ENCODE data around the gene VPS37B. TPM values are rescaled to one million over a fixed set of nuclear protein-coding genes. Genes with fewer than 3 reads are reported as not detected.

The VPS37B gene
- total and polyA plus RNA-seq, 5 donors: 17.9 to 22.2 (median 19.3) TPM

GRCh38 chr12:122856999-122857671 is 38.8 kb downstream of the VPS37B start:
- no peak for ATAC-seq
- 85% methylated on average over 24 of the region's 24 CpGs for WGBS
- peaks cover 8% of the 10 kb centered on the region for H3K4me1 ChIP-seq (ENCODE audit: control insufficient read depth, insufficient read depth, low read length)
- no peak overlapping the region for H3K27ac ChIP-seq (ENCODE audit: low read length)
- H3K4me3 ChIP-seq (ENCODE audit: low read length): no peak overlapping the region
- no peak for DNase-seq
- no peaks in the 10 kb centered on the region for H3K9me3 ChIP-seq (ENCODE audit: control insufficient read depth, low read length)
- intact Hi-C loops (cut with DNase I): no loop called here
- H3K27me3 ChIP-seq (ENCODE audit: control insufficient read depth, insufficient read depth): no peaks in the 10 kb centered on the region

GRCh38 chr12:122855928-122856831 is 39.7 kb downstream of the VPS37B start:
- DNase-seq (peak in 2 of 3 donors; percentile 34 to 54), ATAC-seq (no peak)
- Histone ChIP-seq H3K9me3 (ENCODE audit: control insufficient read depth, low read length) (no peaks in the 10 kb centered on the region), H3K4me1 (ENCODE audit: control insufficient read depth, insufficient read depth, low read length) (peaks cover 10% of the 10 kb centered on the region), H3K27me3 (ENCODE audit: control insufficient read depth, insufficient read depth) (no peaks in the 10 kb centered on the region), H3K4me3 (ENCODE audit: low read length) (no peak overlapping the region), H3K27ac (ENCODE audit: low read length) (no peak overlapping the region)
- WGBS: 93% methylated on average over 40 of the region's 40 CpGs
- intact Hi-C loops (cut with DNase I): no loop called here

DNA sequence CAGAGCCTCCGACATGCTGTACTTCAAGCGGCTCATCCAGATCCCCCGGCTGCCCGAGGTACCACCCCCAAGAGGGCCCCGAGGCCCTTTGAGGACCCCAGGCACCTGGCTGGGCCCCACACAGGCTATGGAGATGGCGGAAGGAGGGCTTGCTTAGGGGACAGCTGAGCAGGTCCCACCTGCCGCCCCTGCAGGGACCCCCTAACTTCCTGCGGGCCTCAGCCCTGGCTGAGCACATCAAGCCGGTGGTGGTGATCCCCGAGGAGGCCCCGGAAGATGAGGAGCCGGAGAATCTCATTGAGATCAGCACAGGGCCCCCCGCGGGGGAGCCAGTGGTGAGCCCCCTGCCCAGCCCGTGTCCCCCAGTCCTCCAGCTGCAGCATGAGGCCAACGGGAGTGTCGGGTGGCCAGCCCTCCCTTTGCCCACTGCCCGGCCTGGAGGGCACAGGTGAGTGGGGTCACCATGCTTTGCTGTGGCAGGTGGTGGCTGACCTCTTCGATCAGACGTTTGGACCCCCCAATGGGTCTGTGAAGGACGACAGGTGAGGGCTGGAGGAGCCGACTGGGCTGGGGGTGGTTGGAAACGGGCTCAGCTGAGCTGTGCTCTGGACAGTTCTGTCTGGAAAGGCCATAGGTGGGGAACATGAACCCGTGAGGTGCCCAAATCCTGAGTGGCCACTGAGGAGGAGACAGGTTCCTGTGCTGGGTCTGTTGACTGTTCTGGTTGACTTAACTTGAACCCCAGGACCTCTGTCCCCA is 40.7 kb downstream of the VPS37B start:
- Histone ChIP-seq H3K27ac (ENCODE audit: low read length) (no peak overlapping the region), H3K4me3 (ENCODE audit: low read length) (no peak overlapping the region), H3K4me1 (ENCODE audit: control insufficient read depth, insufficient read depth, low read length) (peaks cover 10% of the 10 kb centered on the region), H3K9me3 (ENCODE audit: control insufficient read depth, low read length) (no peaks in the 10 kb centered on the region), H3K27me3 (ENCODE audit: control insufficient read depth, insufficient read depth) (no peaks in the 10 kb centered on the region)
- intact Hi-C loops (cut with DNase I): no loop called here
- ATAC-seq: no peak
- 92% methylated on average over 24 of the region's 24 CpGs for WGBS
- DNase-seq: peak in 2 of 3 donors; percentile 31 to 40

DNA sequence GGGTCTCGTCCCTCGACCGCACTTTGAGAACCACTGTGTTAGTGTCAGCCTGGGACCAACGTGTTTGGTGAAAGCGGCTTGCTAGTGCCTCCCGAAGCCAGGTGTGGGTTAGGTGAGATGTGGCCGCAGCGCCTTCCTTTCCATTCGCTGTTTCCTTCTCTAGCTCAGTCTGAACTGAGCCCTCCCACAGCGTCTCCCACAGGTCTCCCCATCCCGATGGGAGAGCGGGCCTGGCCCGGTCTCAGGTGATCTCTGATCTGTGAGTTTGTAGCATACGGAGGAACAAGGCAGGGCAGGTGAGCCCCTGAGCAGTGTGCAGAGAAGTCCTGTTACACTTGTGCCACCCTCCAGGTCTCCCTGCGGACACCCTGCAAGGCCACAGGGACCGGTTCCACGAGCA is 41.4 kb downstream of the VPS37B start:
- no peak overlapping the region for H3K4me3 ChIP-seq (ENCODE audit: low read length)
- H3K9me3 ChIP-seq (ENCODE audit: control insufficient read depth, low read length): no peaks in the 10 kb centered on the region
- peak in 1 of 3 donors; percentile 42 for DNase-seq
- no peak for ATAC-seq
- 94% methylated on average over 17 of the region's 17 CpGs for WGBS
- peaks cover 10% of the 10 kb centered on the region for H3K4me1 ChIP-seq (ENCODE audit: control insufficient read depth, insufficient read depth, low read length)
- intact Hi-C loops (cut with DNase I): no loop called here
- no peak overlapping the region for H3K27ac ChIP-seq (ENCODE audit: low read length)
- no peaks in the 10 kb centered on the region for H3K27me3 ChIP-seq (ENCODE audit: control insufficient read depth, insufficient read depth)

- no peak for ATAC-seq
- H3K27me3 ChIP-seq (ENCODE audit: control insufficient read depth, insufficient read depth): no peaks in the 10 kb centered on the region
- no peaks in the 10 kb centered on the region for H3K9me3 ChIP-seq (ENCODE audit: control insufficient read depth, low read length)
- peaks cover 10% of the 10 kb centered on the region for H3K4me1 ChIP-seq (ENCODE audit: control insufficient read depth, insufficient read depth, low read length)
- H3K4me3 ChIP-seq (ENCODE audit: low read length): no peak overlapping the region
- DNase-seq: peak in 2 of 3 donors; percentile 30 to 46
- no peak overlapping the region for H3K27ac ChIP-seq (ENCODE audit: low read length)
- intact Hi-C loops (cut with DNase I): no loop called here
- WGBS: 86% methylated on average over 17 of the region's 17 CpGs
Observed at GRCh38 chr12:122853582-122854245, 42.2 kb downstream of the VPS37B start.

GRCh38 chr12:122852336-122853275 is 43.3 kb downstream of the VPS37B start:
- 41% methylated on average over 18 of the region's 18 CpGs for WGBS
- Histone ChIP-seq H3K27me3 (ENCODE audit: control insufficient read depth, insufficient read depth) (no peaks in the 10 kb centered on the region), H3K9me3 (ENCODE audit: control insufficient read depth, low read length) (no peaks in the 10 kb centered on the region), H3K4me1 (ENCODE audit: control insufficient read depth, insufficient read depth, low read length) (peaks cover 10% of the 10 kb centered on the region), H3K4me3 (ENCODE audit: low read length) (no peak overlapping the region), H3K27ac (ENCODE audit: low read length) (peak overlapping the region; percentile 69)
- intact Hi-C loops (cut with DNase I): no loop called here
- ATAC-seq (peak; percentile 14 to 28), DNase-seq (peak in 2 of 3 donors; percentile 75 to 76)

DNA sequence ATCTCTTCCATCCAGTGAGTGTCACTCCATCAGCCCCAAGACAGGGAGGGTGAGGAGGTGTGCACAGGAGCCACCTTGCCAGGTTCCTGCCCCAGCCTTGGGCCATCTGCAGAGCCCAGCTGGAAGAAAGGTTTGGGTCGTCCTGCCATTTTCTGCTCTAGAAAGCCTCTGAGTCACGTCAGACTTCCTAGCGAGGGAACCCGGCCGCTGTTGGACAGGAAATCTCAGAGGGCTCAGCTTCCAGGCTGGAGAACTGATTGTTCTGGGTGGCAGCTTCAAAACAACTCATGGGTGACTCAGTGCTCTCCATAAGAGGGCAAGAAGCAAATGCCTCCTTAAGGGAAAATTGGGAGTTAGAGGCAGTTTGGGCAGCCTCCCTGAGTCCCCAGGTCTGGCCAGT is 44.1 kb downstream of the VPS37B start:
- no peaks in the 10 kb centered on the region for H3K27me3 ChIP-seq (ENCODE audit: control insufficient read depth, insufficient read depth)
- peak overlapping the region; percentile 69 for H3K27ac ChIP-seq (ENCODE audit: low read length)
- no peaks in the 10 kb centered on the region for H3K9me3 ChIP-seq (ENCODE audit: control insufficient read depth, low read length)
- H3K4me3 ChIP-seq (ENCODE audit: low read length): no peak overlapping the region
- DNase-seq (peak in 2 of 3 donors; percentile 62 to 73), ATAC-seq (peak; percentile 10 to 70)
- WGBS: 59% methylated on average over 5 of the region's 5 CpGs
- H3K4me1 ChIP-seq (ENCODE audit: control insufficient read depth, insufficient read depth, low read length): peaks cover 10% of the 10 kb centered on the region
- intact Hi-C loops (cut with DNase I): no loop called here

DNA sequence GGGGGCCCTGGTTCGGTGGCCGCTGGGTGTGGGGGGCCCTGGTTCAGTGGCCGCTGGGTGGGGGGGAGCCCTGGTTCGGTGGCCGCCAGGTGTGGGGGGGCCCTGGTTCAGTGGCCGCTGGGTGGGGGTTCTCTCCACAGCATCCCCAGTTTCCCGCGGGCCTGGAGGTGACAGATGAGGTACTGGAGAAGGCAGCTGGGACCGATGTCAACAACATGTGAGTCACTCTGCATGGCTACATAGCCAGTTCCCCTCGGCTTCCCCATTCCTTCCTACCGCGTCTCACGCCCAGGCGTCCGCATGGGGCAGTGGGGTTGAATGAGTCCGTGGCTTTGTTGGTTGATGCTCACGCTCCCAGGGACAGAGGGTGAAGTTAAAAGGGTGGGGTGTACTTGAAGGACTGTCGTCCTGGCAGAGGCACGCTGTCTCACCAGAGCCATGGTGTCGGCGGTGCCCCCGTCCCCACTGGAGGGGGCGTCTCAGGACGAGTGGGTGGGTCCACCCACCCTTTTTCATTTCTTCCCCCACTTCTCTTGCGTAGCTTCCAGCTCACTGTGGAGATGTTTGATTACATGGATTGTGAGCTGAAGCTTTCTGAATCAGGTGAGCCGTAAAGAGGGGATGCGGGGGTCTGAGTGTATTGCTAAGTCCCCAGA is 45.1 kb downstream of the VPS37B start:
- no peaks in the 10 kb centered on the region for H3K9me3 ChIP-seq (ENCODE audit: control insufficient read depth, low read length)
- peak in 2 of 3 donors; percentile 45 to 56 for DNase-seq
- intact Hi-C loops (cut with DNase I): no loop called here
- no peak overlapping the region for H3K27ac ChIP-seq (ENCODE audit: low read length)
- 84% methylated on average over 27 of the region's 27 CpGs for WGBS
- peak in 1 of 2 donors; percentile 17 for ATAC-seq
- H3K4me3 ChIP-seq (ENCODE audit: low read length): no peak overlapping the region
- H3K27me3 ChIP-seq (ENCODE audit: control insufficient read depth, insufficient read depth): no peaks in the 10 kb centered on the region
- H3K4me1 ChIP-seq (ENCODE audit: control insufficient read depth, insufficient read depth, low read length): peaks cover 10% of the 10 kb centered on the region

- peak overlapping the region; percentile 8 for H3K27ac ChIP-seq (ENCODE audit: low read length)
- no peak overlapping the region for H3K4me3 ChIP-seq (ENCODE audit: low read length)
- H3K4me1 ChIP-seq (ENCODE audit: control insufficient read depth, insufficient read depth, low read length): peaks cover 10% of the 10 kb centered on the region
- ATAC-seq (no peak), DNase-seq (peak in 2 of 3 donors; percentile 46 to 61)
- intact Hi-C loops (cut with DNase I): no loop called here
- 93% methylated on average over 14 of the region's 14 CpGs for WGBS
- H3K9me3 ChIP-seq (ENCODE audit: control insufficient read depth, low read length): no peaks in the 10 kb centered on the region
- H3K27me3 ChIP-seq (ENCODE audit: control insufficient read depth, insufficient read depth): no peaks in the 10 kb centered on the region
Observed at GRCh38 chr12:122850048-122850445, 45.9 kb downstream of the VPS37B start.
